Measurements from ENCODE around the gene SERPINB1.

The SERPINB1 gene

DNA sequence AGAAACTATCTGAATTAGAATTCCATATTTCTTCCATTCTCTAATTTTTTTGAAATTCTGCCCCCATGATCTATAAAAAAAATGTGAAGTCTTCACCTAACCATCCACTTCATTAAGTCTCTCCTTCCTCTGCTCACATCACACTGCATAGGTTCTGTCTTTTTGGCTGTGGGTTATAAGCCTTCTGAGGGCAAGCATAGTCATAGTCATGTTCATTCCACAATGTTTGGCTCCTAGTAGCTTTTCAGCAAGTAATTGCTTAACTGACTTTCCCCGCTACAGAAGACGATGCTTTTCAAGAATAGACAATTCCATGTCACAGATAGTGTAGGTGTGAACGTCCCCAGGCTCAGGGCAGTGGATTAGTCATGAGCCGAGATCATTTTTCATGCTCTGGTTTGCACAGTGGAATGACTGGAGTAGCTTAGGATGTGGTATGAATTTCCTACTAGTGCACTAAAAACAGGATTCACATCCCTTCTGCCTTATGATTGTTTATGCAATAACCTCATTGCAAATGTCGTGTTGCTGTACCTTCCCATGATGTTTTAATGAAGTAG is 47.4 kb downstream of the SERPINB1 start:
- Histone ChIP-seq H3K27me3 (ENCODE audit: low read length) (no peaks in the 10 kb centered on the region), H3K27ac (ENCODE audit: low read depth, low read length) (no peak overlapping the region), H3K36me3 (ENCODE audit: low read length) (no peaks in the 10 kb centered on the region), H3K9me2 (replicated peaks; ENCODE audit: insufficient read depth, low read length) (no peaks in the 10 kb centered on the region), H2AFZ (ENCODE audit: low read depth, low read length, severe bottlenecking) (no peak overlapping the region), H3K4me3 (ENCODE audit: insufficient read depth, low read length, poor library complexity, severe bottlenecking) (no peak overlapping the region), H3K9me3 (ENCODE audit: insufficient read depth, low read length) (no peaks in the 10 kb centered on the region), H4K20me1 (ENCODE audit: low read depth, low read length) (no peaks in the 10 kb centered on the region), H3K79me2 (ENCODE audit: insufficient read depth, low read length) (no peaks in the 10 kb centered on the region), H3K4me2 (ENCODE audit: low read depth, low read length, poor library complexity, severe bottlenecking) (no peak overlapping the region), H3K9ac (ENCODE audit: low read length) (no peak overlapping the region), H3F3A (ENCODE audit: insufficient read depth) (peaks cover 15% of the 10 kb centered on the region)
- TF ChIP-seq, protein P1, sequence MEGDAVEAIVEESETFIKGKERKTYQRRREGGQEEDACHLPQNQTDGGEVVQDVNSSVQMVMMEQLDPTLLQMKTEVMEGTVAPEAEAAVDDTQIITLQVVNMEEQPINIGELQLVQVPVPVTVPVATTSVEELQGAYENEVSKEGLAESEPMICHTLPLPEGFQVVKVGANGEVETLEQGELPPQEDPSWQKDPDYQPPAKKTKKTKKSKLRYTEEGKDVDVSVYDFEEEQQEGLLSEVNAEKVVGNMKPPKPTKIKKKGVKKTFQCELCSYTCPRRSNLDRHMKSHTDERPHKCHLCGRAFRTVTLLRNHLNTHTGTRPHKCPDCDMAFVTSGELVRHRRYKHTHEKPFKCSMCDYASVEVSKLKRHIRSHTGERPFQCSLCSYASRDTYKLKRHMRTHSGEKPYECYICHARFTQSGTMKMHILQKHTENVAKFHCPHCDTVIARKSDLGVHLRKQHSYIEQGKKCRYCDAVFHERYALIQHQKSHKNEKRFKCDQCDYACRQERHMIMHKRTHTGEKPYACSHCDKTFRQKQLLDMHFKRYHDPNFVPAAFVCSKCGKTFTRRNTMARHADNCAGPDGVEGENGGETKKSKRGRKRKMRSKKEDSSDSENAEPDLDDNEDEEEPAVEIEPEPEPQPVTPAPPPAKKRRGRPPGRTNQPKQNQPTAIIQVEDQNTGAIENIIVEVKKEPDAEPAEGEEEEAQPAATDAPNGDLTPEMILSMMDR (IDR thresholded peaks at IDR 0.05; ENCODE audit: insufficient read depth, low read length, poor library complexity, severe bottlenecking): no peak
- TF ChIP-seq EZH2phosphoT487 (conservative IDR thresholded peaks at IDR 0.05; ENCODE audit: low read length): no peak

DNA sequence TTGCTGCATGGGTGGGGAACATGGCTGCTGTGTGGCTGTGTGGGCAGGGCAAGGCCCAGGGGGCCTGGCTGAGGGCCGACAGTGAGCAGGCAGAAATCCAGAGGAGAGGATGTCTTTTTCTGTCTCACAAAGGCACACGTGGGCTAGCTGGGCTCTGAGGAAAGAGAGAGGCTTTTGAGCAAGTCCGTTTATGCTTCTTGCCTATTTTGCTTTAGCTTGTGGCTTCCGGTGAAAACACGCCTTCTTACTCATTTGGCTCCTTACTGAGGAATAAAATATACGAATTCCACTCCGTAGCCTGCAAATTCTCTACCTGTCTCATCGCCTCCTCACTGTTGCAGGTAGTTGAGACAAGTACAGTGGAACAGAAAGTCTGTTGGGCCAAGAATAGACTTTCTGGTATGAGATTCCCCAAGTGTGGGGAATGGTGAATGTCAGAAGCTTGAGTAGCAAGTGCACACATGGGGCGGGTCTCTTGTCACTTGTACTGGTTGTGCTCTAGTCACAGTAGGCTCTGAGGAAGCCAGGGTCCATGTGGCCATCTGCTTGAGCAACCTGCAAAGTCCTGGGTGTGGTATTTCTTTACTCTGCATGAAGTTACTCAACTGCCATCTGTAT is 48.0 kb downstream of the SERPINB1 start:
- TF ChIP-seq, protein P1 (IDR thresholded peaks at IDR 0.05; ENCODE audit: insufficient read depth, low read length, poor library complexity, severe bottlenecking): no peak
- no peak for TF ChIP-seq EZH2phosphoT487 (conservative IDR thresholded peaks at IDR 0.05; ENCODE audit: low read length)
- H3K9ac ChIP-seq (ENCODE audit: low read length): no peak overlapping the region
- H3K4me2 ChIP-seq (ENCODE audit: low read depth, low read length, poor library complexity, severe bottlenecking): no peak overlapping the region
- no peaks in the 10 kb centered on the region for H3K27me3 ChIP-seq (ENCODE audit: low read length)
- H3K9me3 ChIP-seq (ENCODE audit: insufficient read depth, low read length): no peaks in the 10 kb centered on the region
- no peaks in the 10 kb centered on the region for H4K20me1 ChIP-seq (ENCODE audit: low read depth, low read length)
- no peak overlapping the region for H2AFZ ChIP-seq (ENCODE audit: low read depth, low read length, severe bottlenecking)
- H3K9me2 ChIP-seq (replicated peaks; ENCODE audit: insufficient read depth, low read length): no peaks in the 10 kb centered on the region
- H3K36me3 ChIP-seq (ENCODE audit: low read length): no peaks in the 10 kb centered on the region
- no peak overlapping the region for H3K27ac ChIP-seq (ENCODE audit: low read depth, low read length)
- no peak overlapping the region for H3K4me3 ChIP-seq (ENCODE audit: insufficient read depth, low read length, poor library complexity, severe bottlenecking)
- no peaks in the 10 kb centered on the region for H3K79me2 ChIP-seq (ENCODE audit: insufficient read depth, low read length)
- H3F3A ChIP-seq (ENCODE audit: insufficient read depth): peaks cover 15% of the 10 kb centered on the region

DNA sequence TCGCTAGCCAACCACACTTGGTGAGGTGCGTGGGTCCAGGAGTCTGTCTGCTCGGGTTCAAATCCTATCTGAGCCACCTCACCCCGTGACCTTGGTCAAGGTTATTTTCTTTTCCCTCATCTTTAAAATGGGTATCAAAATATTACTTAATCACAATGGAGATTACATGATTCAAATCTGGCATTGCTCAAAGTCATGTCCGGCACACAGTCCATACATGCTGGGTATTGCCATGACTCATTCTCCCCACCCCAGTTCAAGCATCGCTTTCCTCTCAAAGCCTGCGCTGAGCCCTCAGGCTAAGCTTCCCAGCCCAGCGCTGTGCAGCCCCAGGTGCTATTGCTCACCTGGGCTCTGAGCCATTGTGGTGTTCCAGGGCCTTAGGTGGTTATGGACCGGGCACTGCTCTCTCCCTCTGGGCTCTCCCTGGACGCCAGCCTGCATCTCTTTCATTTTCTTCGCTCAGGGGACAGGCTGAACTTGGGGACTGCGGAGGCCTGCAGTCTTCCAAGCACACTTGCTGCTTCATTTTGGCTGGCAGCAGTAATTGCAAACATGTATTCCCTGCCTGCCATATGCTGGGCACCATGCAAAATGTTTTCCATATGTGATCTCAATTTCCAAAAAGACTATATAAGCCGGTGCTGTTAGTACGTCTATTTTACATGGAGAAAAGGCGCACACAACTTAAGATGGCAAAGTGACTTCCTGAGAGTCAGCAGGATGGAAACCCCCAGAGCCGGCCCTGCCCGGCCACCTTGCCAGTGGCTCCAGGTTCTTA is 49.1 kb downstream of the SERPINB1 start:
- H3K27me3 ChIP-seq (ENCODE audit: low read length): no peaks in the 10 kb centered on the region
- no peaks in the 10 kb centered on the region for H3K9me3 ChIP-seq (ENCODE audit: insufficient read depth, low read length)
- no peak for TF ChIP-seq EZH2phosphoT487 (conservative IDR thresholded peaks at IDR 0.05; ENCODE audit: low read length)
- TF ChIP-seq, protein P1 (IDR thresholded peaks at IDR 0.05; ENCODE audit: insufficient read depth, low read length, poor library complexity, severe bottlenecking): no peak
- H4K20me1 ChIP-seq (ENCODE audit: low read depth, low read length): no peaks in the 10 kb centered on the region
- H3K9me2 ChIP-seq (replicated peaks; ENCODE audit: insufficient read depth, low read length): no peaks in the 10 kb centered on the region
- no peak overlapping the region for H3K4me2 ChIP-seq (ENCODE audit: low read depth, low read length, poor library complexity, severe bottlenecking)
- no peak overlapping the region for H3K4me3 ChIP-seq (ENCODE audit: insufficient read depth, low read length, poor library complexity, severe bottlenecking)
- peaks cover under 1% of the 10 kb centered on the region; the same call in 1 of the 2 replicates for H3K79me2 ChIP-seq (ENCODE audit: insufficient read depth, low read length)
- no peak overlapping the region for H2AFZ ChIP-seq (ENCODE audit: low read depth, low read length, severe bottlenecking)
- no peaks in the 10 kb centered on the region for H3K36me3 ChIP-seq (ENCODE audit: low read length)
- H3K27ac ChIP-seq (ENCODE audit: low read depth, low read length): no peak overlapping the region
- H3K9ac ChIP-seq (ENCODE audit: low read length): no peak overlapping the region
- H3F3A ChIP-seq (ENCODE audit: insufficient read depth): peaks cover 15% of the 10 kb centered on the region

All from SU-DHL-6 (cell line).